LNCaP clone FGC (cell line): ENCODE data around the gene PHF14.

Experiments
- DNase-seq: peaks from one replicate; pipeline ENCODE4 v3.0.0-alpha.2; 2011; ENCODE audit warnings: low read depth
- H3K4me3 ChIP-seq: 2 replicates; pipeline ENCODE4 v1.5.1; 2011; ENCODE audit warnings: mild to moderate bottlenecking, low read depth, low read length, control low read depth
- TF ChIP-seq, protein P1 (sequence below): IDR thresholded peaks from 2 replicates; pipeline ENCODE4 v1.5.1; 2012; ENCODE audit warnings: mild to moderate bottlenecking; ENCODE audit not compliant: control insufficient read depth, insufficient read depth; ENCODE audit errors: extremely low read depth

PHF14 gene

DNA sequence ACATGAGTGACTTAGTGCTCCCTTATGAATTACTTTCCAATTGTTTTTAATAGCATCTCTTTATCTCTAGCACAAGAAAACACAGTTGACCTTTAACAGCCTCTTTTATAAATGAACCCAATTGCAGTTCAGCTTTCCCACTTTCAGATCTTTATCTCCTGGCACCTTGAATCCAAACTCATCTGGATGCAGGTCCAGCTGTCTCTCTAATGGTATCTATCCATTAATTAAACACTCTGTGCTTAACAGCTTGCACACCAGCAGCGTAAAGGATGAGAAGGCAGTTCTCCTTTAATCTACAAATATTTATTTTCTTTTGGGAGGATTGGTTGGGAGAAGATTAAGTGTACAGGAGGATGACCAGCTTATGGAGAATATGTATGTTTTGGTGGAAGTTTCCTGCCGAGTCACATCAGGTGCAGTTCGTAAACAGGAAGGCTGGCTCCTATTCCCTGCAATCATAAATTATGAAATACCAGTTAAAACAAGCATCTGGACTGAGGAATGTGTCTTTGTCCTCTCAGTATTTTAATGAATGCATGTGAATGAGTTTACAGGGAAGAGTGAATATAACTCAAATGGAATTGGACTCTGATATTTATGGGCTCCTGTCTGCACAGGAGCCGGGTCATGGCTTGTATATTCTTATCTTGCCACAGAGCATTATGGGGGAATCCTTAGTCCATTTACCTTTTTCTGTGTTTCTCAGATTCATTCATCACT lies 232.7 kb downstream of the PHF14 start:
- no peak overlapping the region for H3K4me3 ChIP-seq
- TF ChIP-seq, protein P1, sequence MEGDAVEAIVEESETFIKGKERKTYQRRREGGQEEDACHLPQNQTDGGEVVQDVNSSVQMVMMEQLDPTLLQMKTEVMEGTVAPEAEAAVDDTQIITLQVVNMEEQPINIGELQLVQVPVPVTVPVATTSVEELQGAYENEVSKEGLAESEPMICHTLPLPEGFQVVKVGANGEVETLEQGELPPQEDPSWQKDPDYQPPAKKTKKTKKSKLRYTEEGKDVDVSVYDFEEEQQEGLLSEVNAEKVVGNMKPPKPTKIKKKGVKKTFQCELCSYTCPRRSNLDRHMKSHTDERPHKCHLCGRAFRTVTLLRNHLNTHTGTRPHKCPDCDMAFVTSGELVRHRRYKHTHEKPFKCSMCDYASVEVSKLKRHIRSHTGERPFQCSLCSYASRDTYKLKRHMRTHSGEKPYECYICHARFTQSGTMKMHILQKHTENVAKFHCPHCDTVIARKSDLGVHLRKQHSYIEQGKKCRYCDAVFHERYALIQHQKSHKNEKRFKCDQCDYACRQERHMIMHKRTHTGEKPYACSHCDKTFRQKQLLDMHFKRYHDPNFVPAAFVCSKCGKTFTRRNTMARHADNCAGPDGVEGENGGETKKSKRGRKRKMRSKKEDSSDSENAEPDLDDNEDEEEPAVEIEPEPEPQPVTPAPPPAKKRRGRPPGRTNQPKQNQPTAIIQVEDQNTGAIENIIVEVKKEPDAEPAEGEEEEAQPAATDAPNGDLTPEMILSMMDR = no peak
- DNase-seq = no peak

DNA sequence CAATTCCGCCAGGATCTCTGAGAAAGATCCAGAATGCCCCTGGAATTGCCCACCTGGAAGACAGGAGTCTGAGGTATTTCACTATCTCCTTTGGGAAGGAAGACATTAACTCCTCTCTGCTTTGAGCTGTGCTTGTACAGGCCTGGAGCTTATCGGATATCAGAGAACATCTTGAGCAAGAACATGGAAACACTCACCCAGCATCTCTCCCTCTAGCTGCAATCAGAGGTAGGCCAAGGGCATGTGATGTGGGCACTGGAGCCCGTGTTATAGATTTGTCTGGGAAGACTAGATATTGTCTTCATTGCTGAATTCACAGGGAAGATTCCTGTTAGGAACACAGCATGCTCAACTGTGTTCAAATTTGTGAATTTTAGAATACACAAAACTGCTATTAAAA lies 233.9 kb downstream of the PHF14 start:
- no peak overlapping the region for H3K4me3 ChIP-seq
- DNase-seq = no peak
- TF ChIP-seq, protein P1 = no peak

DNA sequence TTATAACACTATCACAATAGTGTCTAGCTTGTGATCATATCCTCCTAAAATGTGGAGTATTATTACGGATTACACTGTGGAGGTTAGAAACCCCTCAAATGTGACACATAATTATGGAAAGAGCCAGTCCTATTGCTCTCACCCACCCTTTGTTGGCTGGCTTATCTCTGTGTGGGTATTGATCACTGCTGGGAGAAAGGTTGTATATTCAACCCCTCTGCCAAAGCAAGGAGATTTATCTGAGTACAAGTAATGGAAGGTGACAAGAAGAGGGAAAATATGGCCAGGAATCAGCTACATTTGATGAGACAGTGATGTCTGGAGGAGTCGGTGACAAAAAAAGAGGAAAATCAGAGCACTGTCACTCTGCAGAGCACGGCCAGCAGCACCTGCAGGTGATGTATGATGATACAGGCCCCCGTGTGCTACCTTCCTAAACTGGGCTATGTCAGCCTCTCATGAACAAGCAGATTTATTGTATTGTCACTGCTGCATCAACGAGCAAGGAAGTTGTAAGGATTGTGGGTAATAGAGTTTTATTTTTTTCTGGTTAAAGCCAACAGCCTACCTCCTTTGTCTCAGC lies 235.3 kb downstream of the PHF14 start:
- no peak for DNase-seq

DNA sequence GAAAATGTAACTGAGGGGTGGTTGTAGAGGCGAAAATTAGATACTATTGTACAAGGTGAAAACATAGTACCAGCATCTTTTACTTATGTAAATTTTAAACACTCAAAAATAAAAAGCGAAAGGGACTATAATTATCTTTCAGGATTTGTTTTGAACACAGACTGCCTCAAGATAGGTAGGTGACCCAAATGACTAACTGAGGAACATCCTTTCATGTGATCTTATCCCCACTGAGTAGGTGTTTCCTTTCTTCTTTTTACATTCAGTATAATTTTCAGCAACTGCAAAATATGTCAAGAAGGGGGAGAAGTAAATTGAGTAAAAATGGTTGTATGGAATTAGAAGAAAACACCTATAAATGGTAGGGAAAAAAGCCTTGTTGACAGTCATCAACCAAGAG lies 236.7 kb downstream of the PHF14 start:
- TF ChIP-seq, protein P1 = no peak
- no peak overlapping the region for H3K4me3 ChIP-seq
- DNase-seq = no peak

More for the DNA sequence above, 235.3 kb downstream of the PHF14 start:
- H3K4me3 ChIP-seq = no peak overlapping the region
- TF ChIP-seq, protein P1 = no peak

DNA sequence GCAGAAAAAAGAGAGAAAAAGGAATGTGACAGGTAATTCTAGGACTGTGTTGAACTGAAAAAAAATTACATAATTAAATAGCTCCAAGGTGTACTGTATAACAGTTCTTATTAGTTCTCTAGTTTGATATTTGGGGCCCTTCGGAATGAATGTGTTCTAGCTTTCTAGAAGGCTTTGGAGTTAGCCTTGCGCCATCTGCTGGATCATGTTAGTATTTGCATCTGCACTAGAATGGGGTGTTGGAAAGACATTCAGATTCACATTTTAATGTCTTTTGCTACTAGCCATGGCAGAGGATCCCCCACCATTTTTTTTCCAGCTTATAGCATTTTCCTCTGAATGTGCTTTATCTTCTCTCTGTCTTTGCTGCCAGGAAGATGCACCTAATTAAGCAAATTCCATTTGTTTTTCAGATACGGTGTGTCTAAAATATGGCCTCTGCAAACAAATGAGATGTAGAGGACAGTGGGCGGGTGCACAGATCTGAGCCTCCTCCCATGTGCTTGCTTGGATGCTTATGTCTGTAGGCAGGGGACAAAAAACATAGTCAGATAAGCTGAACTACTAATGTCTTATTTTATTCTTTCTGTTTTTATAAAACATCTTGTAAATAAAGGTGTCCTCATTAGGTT lies 238.5 kb downstream of the PHF14 start:
- peak; percentile 59 for DNase-seq
- H3K4me3 ChIP-seq = no peak overlapping the region

DNA sequence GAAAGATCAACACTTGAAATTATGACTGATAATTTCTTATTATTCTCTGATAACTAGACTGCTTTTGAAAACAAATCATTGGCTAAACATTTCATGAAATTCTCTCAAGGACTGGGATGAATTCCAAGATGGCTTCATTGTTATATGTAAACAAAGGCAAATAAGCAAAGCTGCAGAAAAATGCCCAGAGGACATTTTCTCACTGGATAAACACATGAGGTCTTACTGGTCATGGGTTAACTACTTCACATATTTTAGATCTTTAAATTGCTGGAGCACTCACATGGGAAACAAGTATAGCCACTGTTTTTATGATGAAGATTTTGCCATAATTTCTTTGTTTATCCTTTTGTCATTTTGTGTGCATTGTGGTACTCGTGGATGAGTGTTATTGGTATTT lies 239.1 kb downstream of the PHF14 start:
- H3K4me3 ChIP-seq = no peak overlapping the region
- peak; percentile 94 for DNase-seq
- TF ChIP-seq, protein P1 = no peak

More for the DNA sequence above, 238.5 kb downstream of the PHF14 start:
- TF ChIP-seq, protein P1 = peak; percentile 82

DNA sequence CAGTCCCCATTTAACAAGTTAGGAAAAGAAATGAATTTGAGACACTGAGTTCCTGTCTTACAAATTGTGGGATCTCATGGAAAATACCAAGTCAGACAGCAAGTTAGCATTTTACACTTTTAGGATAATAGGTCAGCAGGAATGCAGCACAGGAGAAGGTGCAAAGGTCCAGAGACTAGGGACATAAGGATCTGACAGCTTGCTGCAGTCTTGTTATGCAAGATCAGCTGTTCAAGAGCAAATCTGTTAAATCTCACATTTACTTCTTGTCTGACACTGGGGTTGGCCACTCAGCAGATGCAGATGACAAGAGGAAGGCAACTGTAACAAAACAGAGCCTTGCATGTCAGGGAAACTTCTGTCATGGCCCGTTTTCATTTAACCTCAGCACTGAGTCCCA lies 239.6 kb downstream of the PHF14 start:
- no peak for DNase-seq
- H3K4me3 ChIP-seq = no peak overlapping the region
- TF ChIP-seq, protein P1 = no peak
